ENCODE measurements around the gene CD24.
A peak's percentile ranks its signal among the peaks of the same experiment; 100 is the strongest.
"Not testable (repeated sequence)": the region's sequence is repeated elsewhere in the genome, so short reads cannot be mapped to it uniquely, and the experiment has no call there.

The CD24 gene, protein sequence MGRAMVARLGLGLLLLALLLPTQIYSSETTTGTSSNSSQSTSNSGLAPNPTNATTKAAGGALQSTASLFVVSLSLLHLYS

DNA sequence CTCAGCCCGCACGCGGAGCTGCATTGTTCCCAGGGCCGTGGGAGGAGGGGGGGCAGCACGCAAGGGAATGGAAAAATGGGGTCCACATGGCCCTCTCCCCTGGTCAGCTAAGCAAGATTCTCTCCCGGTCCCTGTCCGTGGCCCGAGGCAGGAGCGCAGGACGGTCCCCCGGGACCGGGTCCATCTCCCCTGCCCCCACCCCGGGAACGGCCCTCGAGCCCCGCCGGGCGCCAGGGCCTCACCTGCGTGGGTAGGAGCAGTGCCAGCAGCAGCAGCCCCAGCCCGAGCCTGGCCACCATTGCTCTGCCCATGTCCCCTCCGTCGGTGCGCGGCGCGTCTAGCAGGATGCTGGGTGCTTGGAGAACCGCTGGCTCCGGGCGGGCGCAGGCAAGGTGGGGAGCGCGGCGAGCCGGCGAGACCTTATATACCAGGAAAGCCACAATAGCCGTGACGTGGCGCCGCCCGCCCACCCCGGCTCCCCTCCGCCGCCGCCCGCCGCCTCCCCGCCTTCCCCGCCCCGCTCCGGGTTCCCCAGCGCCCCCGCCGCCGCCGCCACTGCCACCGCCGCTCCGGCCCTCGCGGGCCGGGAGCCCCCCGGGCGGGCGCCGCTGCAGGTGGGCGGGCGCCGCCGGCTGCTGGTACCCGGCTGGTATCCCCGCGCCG is at the start of gene CD24:
CD24 (minus strand) TSS at position 394 of the 663 bp plus-strand sequence; CDS start at position 311, 83 bp downstream.
- DNase-seq (ENCODE audit: low spot score), result no peak

DNA sequence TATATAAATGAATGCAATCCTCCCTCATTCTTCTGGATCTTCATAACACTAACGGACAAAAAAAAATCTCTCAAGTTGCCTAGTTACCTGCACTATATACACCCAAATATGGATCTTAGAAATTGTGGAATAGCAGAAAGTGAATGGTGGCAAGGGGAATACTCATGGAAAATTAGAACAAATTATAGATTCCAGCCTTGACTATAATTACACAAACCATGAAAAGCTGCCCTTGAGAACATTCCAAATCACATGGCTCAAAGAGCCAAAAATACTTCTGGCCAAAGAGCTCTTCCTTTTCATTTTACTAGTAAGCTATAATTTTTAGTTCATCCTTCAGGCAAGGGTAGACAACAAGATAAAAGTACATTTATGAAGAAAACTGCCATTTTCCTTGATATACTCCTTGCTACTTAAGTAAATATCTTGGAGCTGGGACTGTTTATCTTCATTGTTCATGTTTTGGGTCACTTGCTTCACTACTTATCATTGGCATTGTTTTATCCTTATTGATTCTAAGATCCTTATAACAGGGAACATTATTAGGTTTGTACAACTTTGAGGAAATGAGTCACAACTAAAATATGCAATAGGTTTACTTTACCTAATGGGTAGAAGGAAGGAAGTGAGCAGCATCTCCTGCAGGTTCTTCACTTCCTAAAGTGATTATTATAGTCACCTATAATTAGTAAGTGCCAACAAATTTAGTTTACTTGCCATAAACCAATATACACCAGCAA is 47.1 kb upstream of the CD24 start:
- DNase-seq (ENCODE audit: low spot score), result no peak

DNA sequence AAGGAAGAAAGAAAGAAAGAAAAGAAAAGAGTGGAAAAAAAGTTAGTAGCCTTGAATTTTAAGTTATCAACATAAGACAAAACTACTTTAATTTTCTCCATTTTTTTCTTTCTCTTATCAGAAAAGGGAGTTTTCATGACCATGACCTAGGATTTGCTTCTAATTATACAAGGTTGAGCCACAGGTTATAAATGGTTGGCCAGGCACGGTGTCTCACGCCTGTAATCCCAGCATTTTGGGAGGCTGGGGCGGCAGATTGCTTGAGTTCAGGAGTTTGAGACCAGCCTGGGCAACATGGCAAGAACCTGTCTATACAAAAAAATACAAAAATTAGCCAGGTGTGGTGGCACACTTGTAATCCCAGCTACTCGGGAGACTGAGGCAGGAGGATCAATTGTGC is 45.7 kb upstream of the CD24 start:
- no peak for DNase-seq (ENCODE audit: low spot score)

DNA sequence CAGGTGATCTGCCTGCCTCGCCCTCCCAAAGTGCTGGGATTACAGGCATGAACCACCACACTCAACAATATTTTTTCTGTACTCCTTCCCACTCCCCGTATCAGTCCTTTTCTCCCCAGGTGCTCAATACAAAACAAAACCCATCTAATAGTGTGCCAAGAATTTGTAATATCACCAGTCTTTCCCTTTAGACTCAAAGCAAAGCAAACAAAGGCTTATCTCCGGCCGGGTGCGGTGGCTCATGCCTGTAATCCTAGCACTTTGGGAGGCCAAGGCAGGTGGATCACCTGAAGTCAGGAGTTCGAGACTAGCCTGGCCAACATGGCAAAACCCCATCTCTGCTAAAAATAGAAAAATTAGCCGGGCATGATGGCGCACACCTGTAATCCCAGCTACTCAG is 45.1 kb upstream of the CD24 start:
- DNase-seq (ENCODE audit: low spot score), result not testable (repeated sequence)

DNA sequence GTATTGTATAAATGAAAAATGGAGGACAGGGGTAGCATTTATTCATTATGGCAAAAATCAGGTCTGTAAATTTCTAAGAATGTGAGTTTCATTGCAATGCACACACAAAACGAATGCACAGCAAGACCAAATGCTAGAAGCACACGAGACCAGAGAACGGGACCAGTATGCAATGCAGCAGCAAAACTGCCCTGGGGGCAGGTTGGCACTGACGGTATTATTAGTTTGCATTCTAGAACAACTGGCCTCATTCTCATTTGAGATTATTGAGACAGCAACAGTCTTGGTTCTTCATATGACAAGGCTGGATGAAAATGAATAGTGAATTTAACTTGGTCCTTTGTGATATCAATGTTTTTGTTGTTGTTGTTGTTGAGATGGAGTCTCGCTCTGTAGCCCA is 44.5 kb upstream of the CD24 start:
- DNase-seq (ENCODE audit: low spot score), result no peak

DNA sequence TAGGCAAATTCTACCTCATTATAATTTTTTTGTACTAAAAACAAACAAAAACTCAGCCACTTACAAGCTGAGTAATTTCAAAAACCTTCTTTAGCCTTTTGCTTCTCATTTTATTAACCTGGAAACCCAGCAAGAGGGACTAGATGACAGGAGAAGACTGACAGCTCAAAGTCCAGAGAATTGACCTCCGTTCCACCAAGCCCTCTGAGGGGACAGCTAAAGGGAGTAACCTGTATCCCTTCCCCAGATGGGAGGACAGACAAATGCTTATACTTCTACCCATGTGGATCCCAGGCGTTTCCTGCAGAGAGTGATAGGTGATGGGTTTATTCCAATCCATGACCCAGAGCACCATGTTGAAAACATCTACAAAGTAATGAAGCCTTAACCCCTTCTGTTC is 35.0 kb upstream of the CD24 start:
- no peak for DNase-seq (ENCODE audit: low spot score)

DNA sequence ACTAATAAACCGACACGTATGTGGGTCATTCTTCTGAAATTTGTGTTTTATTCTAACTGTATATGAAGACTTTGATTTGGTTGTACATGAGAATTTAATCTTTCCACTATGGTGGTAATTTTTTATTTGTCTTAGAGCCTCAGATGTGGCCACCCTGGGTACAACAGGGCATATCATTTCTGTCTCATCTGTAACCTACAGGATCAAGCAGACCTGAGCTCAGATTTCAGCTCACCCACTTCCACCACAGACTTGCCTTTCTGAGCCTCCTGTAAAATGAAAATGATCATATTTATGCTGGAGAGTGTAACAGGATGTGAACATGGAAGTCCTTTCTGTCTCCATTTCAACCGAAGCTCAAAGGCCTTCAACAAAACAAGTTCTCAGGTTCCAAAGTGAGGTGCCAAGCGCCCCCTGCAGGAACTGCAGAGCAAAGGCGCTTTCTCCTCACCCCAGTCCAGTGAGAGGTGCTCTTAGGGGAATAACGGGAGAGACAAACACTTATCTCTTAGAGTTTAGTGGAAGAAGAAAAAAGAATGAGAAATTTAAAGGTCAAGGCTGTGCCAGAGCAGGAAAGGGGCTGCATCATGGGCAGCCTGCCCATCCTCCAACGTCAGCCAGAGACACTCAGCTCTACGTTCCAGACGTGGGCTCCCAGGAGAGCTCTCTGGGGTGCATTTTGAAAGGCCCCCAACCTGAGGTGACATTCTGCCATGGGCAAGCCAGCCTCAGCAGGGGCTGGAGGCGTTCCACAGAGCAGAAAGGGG is 23.0 kb upstream of the CD24 start:
- DNase-seq (ENCODE audit: low spot score), result peak; percentile 18

DNA sequence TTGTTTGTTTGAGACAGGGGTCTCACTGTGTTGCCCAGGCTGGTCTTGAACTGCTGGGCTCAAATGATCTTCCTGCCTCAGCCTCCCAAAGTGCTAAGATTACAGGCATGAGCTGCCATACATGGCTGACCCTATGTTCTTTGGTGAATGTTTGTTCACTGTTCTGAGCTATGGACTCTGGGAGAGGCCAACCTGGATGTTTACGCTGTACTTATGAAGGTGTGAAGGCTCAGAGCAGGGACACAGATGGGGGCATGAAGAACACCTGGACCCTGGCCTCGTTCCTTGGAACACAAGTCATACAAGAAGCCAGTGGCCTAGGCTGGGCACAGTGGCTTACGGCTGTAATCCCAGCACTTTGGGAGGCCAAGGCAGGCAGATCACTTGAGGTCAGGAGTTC is 21.1 kb upstream of the CD24 start:
- no peak for DNase-seq (ENCODE audit: low spot score)

DNA sequence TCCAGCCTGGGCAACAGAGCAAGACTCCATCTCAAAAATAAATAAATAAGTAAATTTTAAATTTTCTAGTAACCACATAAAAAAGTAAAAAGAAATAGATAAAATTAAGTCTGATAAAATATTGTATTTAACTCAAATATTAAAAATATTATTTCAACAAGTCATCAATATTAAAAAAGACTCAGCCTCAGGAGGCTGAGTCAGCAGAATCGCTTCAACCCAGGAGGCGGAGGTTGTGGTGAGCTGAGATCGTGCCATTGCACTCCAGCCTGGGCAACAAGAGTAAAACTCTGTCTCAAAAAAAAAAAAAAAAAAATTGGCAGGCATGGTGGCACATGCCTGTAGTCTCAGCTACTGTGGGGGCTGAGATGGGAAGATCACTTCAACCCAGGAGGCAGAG is 15.2 kb upstream of the CD24 start:
- DNase-seq (ENCODE audit: low spot score), result not testable (repeated sequence)

DNA sequence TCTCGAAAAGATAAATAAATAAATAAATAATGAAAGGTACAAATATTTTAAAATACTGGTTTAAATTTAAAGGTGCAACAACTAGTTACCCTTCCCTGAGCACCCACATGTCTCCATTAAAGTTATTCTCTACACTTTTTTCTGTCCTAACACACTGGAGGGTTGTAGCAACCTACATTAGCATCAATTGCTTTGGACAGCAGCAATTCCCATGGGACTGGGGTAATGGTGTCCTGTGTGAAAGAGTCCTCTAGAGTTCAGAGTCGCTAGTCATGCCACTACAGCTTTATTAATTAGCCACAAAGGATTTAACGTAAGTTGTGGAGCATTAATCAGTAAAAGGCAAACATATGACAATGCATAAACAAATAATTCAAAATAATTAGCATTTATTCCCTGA is 14.1 kb upstream of the CD24 start:
- no peak for DNase-seq (ENCODE audit: low spot score)

DNA sequence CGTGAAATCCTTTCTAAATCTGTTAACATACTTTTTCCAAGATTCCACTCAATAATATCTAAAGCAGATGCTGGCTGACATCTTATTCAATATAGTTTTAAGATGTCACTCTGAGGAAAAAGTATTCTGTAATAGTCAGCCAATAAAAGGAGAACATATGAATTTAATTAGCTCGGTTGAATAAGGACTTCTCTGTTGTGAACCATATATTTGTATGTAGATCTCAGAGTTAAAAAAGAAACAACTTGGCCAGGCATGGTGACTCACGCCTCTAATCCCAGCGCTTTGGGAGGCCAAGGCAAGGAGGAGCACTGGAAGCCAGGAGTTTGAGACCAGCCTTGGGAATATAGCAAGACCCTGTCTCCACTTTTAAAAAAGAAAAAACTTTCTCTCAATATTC is 7.4 kb upstream of the CD24 start:
- DNase-seq (ENCODE audit: low spot score), result no peak

DNA sequence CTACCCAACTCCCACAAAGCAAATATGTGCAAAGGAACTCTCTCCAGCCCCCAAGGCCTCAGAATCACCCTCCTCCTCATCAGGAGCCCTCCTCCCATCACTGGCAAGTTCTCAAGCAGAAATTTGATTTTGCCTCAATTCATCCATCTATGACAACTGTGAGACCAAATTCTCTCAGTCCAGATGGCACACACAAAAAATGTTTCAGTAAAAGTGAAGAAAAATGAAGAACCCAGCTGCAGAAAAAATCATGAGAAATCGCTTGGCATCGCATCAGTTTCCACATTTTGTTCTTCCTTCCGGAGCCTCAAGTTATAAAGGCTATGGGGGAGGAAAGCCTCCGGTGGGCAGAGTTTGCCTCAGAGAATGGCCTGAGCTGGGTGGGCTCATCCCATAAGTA is 6.4 kb upstream of the CD24 start:
- DNase-seq (ENCODE audit: low spot score), result no peak

DNA sequence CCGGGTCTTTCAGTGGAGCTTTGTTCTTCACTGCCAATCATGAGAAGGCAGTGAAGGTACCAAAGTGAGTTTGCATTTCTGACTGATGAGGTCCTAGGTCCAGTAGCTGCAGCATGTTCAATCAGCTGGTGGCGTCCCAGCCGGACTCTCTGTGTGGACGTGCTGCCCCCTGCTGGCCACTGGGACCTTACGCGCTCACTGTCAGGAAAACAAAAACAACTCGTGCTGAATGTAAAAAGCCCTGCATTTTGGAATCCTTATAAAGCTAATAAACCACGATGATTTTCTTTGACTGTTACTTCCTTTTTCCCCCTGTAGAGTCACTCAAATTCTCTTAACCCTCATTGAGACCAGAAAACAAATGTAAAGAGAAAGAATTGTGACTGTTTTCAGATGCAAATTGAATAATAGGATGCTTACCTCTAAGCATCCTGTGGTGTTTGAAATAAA is 4.9 kb upstream of the CD24 start:
- peak; percentile 71 for DNase-seq (ENCODE audit: low spot score)

DNA sequence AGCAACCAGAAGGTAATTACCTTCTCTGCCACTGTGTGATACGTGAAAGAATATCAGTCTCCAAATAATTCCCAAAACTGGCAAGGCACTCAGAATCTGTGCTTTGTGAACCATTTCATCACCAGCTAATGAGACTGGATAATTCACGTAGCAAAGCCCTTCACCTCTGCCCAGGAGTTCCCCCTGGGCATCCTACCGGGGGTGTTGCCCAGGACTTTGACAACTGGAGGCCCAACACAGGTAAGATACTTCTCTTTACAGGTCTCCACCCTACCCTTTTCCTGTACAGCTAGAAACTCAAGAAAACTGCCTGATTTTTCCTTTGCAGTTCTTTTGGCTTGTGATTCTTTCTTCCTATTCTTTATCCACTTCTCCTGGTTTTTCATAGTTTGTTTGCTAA is 2.7 kb upstream of the CD24 start:
- DNase-seq (ENCODE audit: low spot score), result no peak

DNA sequence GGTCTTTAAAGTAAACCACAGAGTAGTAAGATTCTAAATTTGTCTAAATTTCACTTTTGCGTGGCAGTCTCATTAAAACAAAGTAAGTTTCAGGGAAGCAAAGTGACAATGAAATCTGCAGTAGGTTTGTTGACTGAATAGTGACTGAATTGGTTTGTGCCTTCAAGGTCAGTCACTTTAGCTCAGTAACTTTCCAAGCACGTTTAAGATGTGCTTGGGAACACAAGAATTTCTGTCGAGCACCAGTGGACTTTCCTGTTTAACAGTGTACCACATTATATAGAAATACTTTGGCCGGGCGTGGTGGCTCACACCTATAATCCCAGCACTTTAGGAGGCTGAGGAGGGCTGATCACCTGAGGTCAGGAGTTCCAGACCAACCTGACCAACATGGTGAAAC is 1.7 kb upstream of the CD24 start:
- DNase-seq (ENCODE audit: low spot score), result no peak

DNA sequence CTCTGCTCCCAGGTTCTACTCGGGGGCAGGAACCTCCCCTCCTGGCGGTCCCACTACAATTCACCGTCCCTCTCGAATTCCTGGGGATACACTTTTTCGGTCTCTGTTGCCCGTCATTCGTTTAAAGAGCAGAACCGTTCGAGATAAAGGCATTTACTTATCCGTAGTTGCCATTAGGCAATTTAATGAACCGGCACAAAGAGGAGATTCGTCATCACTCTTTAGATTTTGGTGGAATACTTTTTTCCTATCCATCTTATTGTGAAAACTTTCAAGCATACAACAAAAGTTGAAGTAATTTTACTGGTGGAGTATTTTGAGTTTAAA is 1.2 kb upstream of the CD24 start:
- no peak for DNase-seq (ENCODE audit: low spot score)

DNA sequence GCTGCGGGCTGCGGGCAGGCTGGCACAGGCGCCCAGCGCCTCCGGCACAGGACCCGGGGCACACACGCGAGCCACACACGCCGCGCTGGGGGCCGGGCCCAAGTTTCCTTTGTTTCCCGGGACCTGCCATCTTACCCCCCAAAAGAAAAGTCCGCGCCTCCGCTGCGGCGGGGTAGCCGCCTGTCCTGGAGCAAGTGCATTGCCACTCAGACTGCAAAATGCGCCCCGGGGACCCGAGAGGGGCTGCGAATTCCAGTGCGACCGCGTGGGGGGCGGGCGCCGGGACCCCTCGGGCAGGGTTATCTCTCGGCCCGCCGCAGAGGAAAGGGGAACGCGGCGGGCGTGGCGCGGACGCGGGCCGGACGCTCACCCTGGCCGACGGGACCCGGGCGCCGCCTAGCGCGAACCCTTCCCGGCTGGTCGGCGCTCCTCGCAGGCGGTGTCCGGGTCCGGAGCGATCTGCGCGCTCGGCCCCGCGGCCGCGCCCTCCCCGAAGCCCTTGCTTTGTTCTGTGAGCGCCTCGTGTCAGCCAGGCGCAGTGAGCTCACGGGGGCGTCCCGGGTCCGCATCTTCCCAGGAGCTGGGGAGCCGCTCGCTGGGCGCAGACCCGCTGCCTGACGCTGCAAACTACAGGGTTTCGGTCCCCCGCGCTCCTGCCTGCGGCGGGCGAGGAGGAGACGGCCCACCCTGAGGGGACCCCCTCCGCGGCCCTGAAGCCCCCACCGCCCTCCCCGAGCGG is 639 bp upstream of the CD24 start:
- DNase-seq (ENCODE audit: low spot score), result no peak

DNA sequence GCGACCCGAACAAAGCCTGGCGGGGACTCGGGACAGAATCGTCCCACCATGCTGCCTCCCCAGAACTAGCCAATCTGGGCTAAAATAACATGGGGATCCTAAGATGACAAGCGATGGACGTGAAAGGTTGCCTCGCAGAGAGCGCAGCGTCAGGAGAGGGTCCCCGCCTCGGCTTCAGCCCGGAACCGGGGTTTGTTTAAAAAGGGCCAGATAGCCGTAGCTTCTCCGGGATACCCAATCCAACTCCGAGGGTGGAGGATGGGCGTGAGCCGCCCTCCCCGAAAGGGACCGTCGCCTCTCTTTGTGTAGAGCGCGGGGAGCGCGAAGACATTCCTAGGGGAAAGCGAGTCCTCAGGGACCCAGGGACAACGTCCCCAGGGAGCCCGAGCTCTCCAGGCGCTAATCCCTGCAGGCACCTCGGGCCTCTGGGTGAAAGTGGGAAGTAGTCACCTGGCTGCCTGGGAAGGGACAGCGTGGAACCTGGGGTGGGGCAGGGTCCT is 643 bp downstream of the CD24 start:
- DNase-seq (ENCODE audit: low spot score), result no peak

DNA sequence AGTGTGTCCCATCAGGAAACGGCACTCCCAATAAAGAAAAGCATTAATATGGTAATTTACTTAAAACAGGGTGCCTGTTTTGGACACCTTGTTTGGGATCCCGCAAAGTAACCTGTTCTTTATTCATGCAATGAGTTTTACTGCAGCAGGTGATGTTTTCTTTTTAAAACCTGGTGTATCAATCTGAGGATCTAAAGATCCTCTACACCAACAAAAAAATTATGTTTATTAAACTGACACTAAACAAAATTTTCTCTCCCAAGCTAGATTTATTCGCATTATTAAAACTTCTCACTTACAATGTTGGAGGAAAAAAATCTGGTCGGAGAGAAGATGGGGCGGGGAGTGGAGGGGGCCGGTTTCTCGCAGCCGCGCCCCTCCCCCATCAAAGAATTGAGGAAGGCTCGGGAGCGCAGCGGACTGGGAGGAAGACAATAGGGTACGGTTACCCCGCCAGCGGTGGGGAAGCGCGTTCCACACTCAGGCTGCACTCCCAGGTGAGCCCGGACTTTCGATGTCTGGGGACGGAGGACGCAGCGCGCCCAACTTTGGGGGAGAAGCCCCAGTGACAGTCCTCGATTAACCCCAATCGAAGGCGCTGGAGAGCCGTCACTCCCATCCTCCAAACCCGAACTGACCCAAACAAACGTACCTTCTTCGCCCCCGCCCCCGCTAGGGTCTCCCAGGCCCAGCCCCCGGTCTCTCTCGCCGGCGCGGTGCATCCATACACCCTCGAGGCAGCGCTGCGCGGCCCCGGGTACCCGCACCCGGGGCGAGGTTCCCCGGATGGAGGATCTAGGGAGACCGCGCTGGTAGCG is 1.3 kb downstream of the CD24 start:
- DNase-seq (ENCODE audit: low spot score), result no peak

DNA sequence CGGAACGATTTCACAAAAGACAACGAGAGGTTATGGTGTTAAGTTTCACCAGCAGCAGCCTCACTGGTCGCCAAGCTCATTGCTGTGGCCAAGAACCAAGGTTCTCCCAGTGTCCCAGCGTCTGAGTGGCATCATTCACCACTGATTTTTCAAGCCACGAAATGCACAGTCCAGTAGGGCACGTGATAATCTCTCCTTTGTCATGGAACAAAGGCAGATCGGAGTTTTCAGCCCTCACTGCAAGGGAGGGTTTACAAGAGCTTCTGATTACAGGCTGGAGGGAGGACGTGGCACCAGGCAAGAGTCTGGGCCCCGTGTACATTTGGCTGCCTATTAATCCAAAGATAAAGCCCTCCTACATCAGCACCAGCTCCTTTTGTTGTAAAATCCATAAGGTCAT is 2.0 kb downstream of the CD24 start:
- DNase-seq (ENCODE audit: low spot score), result no peak

DNA sequence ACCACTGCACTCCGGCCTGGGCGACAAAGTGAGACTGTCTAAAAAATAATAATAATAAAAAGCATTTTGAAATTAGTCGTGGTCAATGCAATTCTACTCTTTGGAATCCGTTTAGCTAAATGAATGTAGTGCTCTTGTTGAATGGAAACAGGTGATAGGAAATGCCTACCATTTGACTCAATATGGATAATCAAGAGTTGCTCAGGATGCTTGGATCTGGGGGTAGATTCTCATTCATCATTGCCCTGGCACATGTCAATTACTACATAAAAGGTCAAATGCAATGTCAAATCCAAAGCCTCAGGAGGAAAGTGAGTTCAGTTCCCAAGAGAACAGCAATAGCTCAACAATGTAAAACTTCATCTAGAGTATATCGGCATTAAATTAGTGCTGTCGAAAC is 3.8 kb downstream of the CD24 start:
- not testable (repeated sequence) for DNase-seq (ENCODE audit: low spot score)
